H1 (cell line): Measurements from ENCODE around the gene PRDM5. TPM values are rescaled to one million over a fixed set of nuclear protein-coding genes. Genes with fewer than 3 reads are reported as not detected.

Experiments used
- BACH1 ChIP-seq: IDR thresholded peaks from 2 replicates; pipeline ENCODE4 v1.6.1; 2012; ENCODE audit warnings: low read length, improper control_type of control experiment
- CHD1 ChIP-seq: IDR thresholded peaks from 2 replicates; pipeline ENCODE4 v1.6.1; 2012; ENCODE audit warnings: low read depth, low read length, improper control_type of control experiment
- CHD7 ChIP-seq: fragments of 300-600 bp; sonication (generic); IDR thresholded peaks from 2 replicates; pipeline ENCODE4 v1.7.1; 2012; ENCODE audit warnings: low read length, moderate library complexity, mild to moderate bottlenecking, inconsistent platforms; ENCODE audit not compliant: insufficient replicate concordance
- EP300 ChIP-seq, 2 experiments: IDR thresholded peaks; 1 replicate in 1 of 2; 2 replicates in 1 of 2; pipeline ENCODE4 v1.6.1; 2011 to 2012; ENCODE audit warnings: low read depth in 2 of 2, low read length in 2 of 2, mild to moderate bottlenecking in 2 of 2, borderline replicate concordance in 1 of 2, inconsistent platforms in 1 of 2, moderate library complexity in 1 of 2
- RAD21 ChIP-seq, 2 experiments: IDR thresholded peaks in 1 of 2; conservative IDR thresholded peaks in 1 of 2; 2 replicates each; pipeline ENCODE4 v1.6.1; 2011; ENCODE audit warnings: low read depth in 2 of 2, low read length in 2 of 2, improper control_type of control experiment in 1 of 2, inconsistent platforms in 1 of 2, mild to moderate bottlenecking in 1 of 2, moderate library complexity in 1 of 2
- RXRA ChIP-seq: IDR thresholded peaks from 2 replicates; pipeline ENCODE4 v1.6.1; 2011; ENCODE audit warnings: low read depth, mild to moderate bottlenecking, low read length, moderate library complexity; ENCODE audit not compliant: insufficient read depth
- TAF7 ChIP-seq: optimal IDR thresholded peaks from 2 replicates; pipeline ENCODE3; 2011; ENCODE audit warnings: low read depth, mild to moderate bottlenecking, inconsistent platforms, low read length, moderate library complexity, borderline replicate concordance
- YY1 ChIP-seq: IDR thresholded peaks from 2 replicates; pipeline ENCODE4 v1.6.1; 2011; ENCODE audit warnings: low read depth, mild to moderate bottlenecking, low read length
- ZNF274 ChIP-seq: IDR thresholded peaks from 2 replicates; pipeline ENCODE4 v1.7.0; 2012; ENCODE audit warnings: low read length, borderline replicate concordance; ENCODE audit errors: extremely low read depth
- polyA plus RNA-seq, 7 experiments: library from polyadenylated mRNA; depleted of rRNA in 3 of 7; stranded (reverse) in 5 of 7; unstranded in 2 of 7; fragments of >200 nt in 5 of 7; fragments of 200-250 nt in 2 of 7; gene quantifications; 1 replicate in 5 of 7; 2 replicates in 1 of 7; 4 replicates in 1 of 7; pipeline versions ENCODE4 v1.2.1 to v1.2.3, GENCODE V29; 2011 to 2013; ENCODE audit warnings: missing spikeins in 2 of 7, mixed read lengths in 2 of 7
- total RNA-seq: library from RNA; stranded (reverse); fragmentation: NEBNext Ultra II Directional; extraction: Animal tissue kit (Norgen Biotek cat#: 25700); gene quantifications from 2 replicates; pipeline ENCODE4 v1.2.1, GENCODE V29; 2021

Gene PRDM5
- total and polyA plus RNA-seq, 2 of the 8 experiments (the other 6 are each of a cell fraction or from before 2014, with no cell fraction given) = 8.2 to 23.4 TPM

- TF ChIP-seq CHD7 (no peak), CHD1 (no peak), RXRA (no peak), TAF7 (no peak), EP300 (IDR thresholded peaks at IDR 0.05; ENCODE audit: borderline replicate concordance in 1 of 2, low read depth in 2 of 2, low read length in 2 of 2) (peak in 1 of 2 experiments; percentile 92; a peak in 1 of 3 replicates), RAD21 (IDR thresholded peaks at IDR 0.05 in 1 of 2, conservative IDR thresholded peaks at IDR 0.05 in 1 of 2; ENCODE audit: low read depth in 2 of 2, low read length in 2 of 2) (no peak), ZNF274 (no peak), BACH1 (no peak), YY1 (0 out of 2 replicates have a peak, but pooled peaks have one; percentile 22)
These were observed 25.9 kb upstream of the PRDM5 start (continued) for GRCh38 chr4:120948382-120948781.
